Stomach (tissue), 4 donors: ENCODE data around the gene INTS14.

Experiments
- EP300 ChIP-seq: sonication (generic); formaldehyde crosslinking; IDR thresholded peaks from one replicate; pipeline ENCODE4 v1.6.1; 2017; ENCODE audit warnings: antibody characterized with exemption
- POLR2A ChIP-seq, 4 donors: fragments of 450-650 bp; IDR thresholded peaks; one replicate each; pipeline ENCODE4 v1.6.1; 2016; ENCODE audit warnings: antibody characterized with exemption in 4 of 4, control low read depth in 2 of 4, mild to moderate bottlenecking in 1 of 4, moderate library complexity in 1 of 4
- POLR2AphosphoS5 ChIP-seq, 3 donors: sonication (generic); formaldehyde crosslinking; IDR thresholded peaks; one replicate each; pipeline ENCODE4 v1.6.1; 2016; ENCODE audit warnings: antibody characterized with exemption in 3 of 3
- TF ChIP-seq, protein P1 (sequence below), 7 experiments: fragments of 450-650 bp in 4 of 7; fragments of 200-600 bp in 3 of 7; sonication (generic) in 3 of 7; IDR thresholded peaks; one replicate each; pipeline ENCODE4 v1.5.1; 2016 to 2019; ENCODE audit warnings: antibody characterized with exemption in 7 of 7, control low read depth in 2 of 7, mild to moderate bottlenecking in 1 of 7

DNA sequence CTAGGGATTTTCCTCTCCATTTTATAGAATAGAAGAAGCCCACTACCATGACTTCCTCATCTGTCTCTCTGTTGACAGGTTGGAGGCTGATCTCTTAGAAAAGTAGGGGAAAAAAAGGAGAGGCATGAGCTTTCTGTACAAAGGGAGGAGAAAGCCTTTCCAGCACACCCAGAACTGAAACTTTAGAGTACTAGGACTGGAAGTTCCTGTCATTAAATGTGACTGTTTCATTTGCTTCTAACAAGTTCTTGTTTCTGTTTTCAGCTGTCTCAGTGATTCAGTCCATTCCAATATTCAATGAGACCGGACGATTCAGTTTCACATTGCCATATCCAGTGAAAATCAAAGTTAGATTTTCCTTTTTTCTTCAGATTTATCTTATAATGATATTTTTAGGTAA, 39.0 kb downstream of the INTS14 start:
- TF ChIP-seq, protein P1, sequence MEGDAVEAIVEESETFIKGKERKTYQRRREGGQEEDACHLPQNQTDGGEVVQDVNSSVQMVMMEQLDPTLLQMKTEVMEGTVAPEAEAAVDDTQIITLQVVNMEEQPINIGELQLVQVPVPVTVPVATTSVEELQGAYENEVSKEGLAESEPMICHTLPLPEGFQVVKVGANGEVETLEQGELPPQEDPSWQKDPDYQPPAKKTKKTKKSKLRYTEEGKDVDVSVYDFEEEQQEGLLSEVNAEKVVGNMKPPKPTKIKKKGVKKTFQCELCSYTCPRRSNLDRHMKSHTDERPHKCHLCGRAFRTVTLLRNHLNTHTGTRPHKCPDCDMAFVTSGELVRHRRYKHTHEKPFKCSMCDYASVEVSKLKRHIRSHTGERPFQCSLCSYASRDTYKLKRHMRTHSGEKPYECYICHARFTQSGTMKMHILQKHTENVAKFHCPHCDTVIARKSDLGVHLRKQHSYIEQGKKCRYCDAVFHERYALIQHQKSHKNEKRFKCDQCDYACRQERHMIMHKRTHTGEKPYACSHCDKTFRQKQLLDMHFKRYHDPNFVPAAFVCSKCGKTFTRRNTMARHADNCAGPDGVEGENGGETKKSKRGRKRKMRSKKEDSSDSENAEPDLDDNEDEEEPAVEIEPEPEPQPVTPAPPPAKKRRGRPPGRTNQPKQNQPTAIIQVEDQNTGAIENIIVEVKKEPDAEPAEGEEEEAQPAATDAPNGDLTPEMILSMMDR (IDR thresholded peaks at IDR 0.05): no peak
- TF ChIP-seq EP300: no peak
- no peak for TF ChIP-seq POLR2AphosphoS5 (IDR thresholded peaks at IDR 0.05)
- TF ChIP-seq POLR2A (IDR thresholded peaks at IDR 0.05): no peak
